ENCODE data around the gene PPP2R3B. TPM values are rescaled to one million over a fixed set of nuclear protein-coding genes. Genes with fewer than 3 reads are reported as not detected.

PPP2R3B gene
- total RNA-seq = 9.8 and 10.1 TPM in 2 replicates

GRCh38 chrX:386768-387575 is at the start of gene PPP2R3B:
TSS of gene PPP2R3B (minus strand) at chrX:386907. CDS start at chrX:386691, 216 bp downstream.

GRCh38 chrX:318739-319578 is 67.7 kb downstream of the PPP2R3B start, which contains the start of gene GTPBP6:
TSS of gene GTPBP6 (minus strand) at chrX:318796. CDS start at chrX:318787, 9 bp downstream.

Other genes with a start within 250 kb of the PPP2R3B start
- gene PLCXD1, start 105.5 kb downstream of the PPP2R3B start, total RNA-seq = 2.6 and 3.8 TPM in 2 replicates
- 32.0 and 32.4 TPM in 2 replicates for gene GTPBP6, start 68.1 kb downstream of the PPP2R3B start, total RNA-seq
- gene SHOX, start 243.9 kb upstream of the PPP2R3B start, total RNA-seq = not detected in 2 replicates